HG03342 (cell line): ENCODE data around the gene SLCO4A1.

Experiments used
- ATAC-seq: cut with Tn5 transposase; IDR thresholded peaks from one replicate; pipeline ENCODE4 v1.9.1; 2021; ENCODE audit warnings: mild to moderate bottlenecking, moderate library complexity; ENCODE audit not compliant: unreplicated experiment

SLCO4A1 gene

GRCh38 chr20:62606551-62607201 lies 35.6 kb upstream of the SLCO4A1 start:
- no peak for ATAC-seq

- no peak for ATAC-seq
These were observed 34.7 kb upstream of the SLCO4A1 start for GRCh38 chr20:62607366-62608217.

- no peak for ATAC-seq
These were observed 34.1 kb upstream of the SLCO4A1 start for GRCh38 chr20:62608218-62608565.

- no peak for ATAC-seq
These were observed 33.0 kb upstream of the SLCO4A1 start for GRCh38 chr20:62609279-62609720.

- no peak for ATAC-seq
These were observed 32.2 kb upstream of the SLCO4A1 start for GRCh38 chr20:62609811-62610757.

GRCh38 chr20:62611012-62611411 lies 31.3 kb upstream of the SLCO4A1 start:
- ATAC-seq: no peak

- ATAC-seq: no peak
These were observed 30.5 kb upstream of the SLCO4A1 start for GRCh38 chr20:62611819-62612218.

GRCh38 chr20:62614085-62614960 lies 28.0 kb upstream of the SLCO4A1 start:
- ATAC-seq: no peak

GRCh38 chr20:62614961-62615680 lies 27.2 kb upstream of the SLCO4A1 start:
- no peak for ATAC-seq

- ATAC-seq: no peak
These were observed 26.5 kb upstream of the SLCO4A1 start for GRCh38 chr20:62615750-62616251.

GRCh38 chr20:62616728-62617621 lies 25.3 kb upstream of the SLCO4A1 start:
- peak; percentile 60 for ATAC-seq

- no peak for ATAC-seq
These were observed 24.4 kb upstream of the SLCO4A1 start for GRCh38 chr20:62617711-62618483.

GRCh38 chr20:62618611-62619529 lies 23.4 kb upstream of the SLCO4A1 start:
- no peak for ATAC-seq

GRCh38 chr20:62620625-62621024 lies 21.7 kb upstream of the SLCO4A1 start:
- ATAC-seq: no peak

GRCh38 chr20:62621251-62622110 lies 20.8 kb upstream of the SLCO4A1 start:
- no peak for ATAC-seq
